ENCODE measurements around the gene SLC17A8. TPM values are rescaled to one million over a fixed set of nuclear protein-coding genes. Genes with fewer than 3 reads are reported as not detected.

The SLC17A8 gene
- polyA plus RNA-seq, 1 of the 3 experiments (the other 2 are of a cell fraction): not detected

DNA sequence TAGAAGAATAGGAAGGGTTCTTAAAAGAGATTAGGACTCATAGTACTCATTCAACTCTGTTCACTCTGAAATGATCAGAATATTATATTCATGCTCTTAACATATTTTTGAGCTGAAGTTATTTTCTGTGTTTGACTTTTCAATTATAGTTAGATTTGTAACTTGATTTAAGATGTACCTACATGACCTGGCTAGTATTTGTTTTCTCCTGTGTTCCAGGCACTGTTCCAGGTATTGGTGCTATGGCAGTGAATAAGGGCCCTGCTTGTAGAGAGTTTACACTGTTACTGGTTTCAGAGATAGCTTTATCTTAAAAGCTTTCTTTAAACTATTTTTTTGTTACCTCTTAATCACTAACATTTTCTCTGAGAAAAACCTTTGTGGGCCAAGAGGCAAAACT is 19.1 kb upstream of the SLC17A8 start:
- no peaks in the 10 kb centered on the region for H3K4me1 ChIP-seq (ENCODE audit: control insufficient read depth in 1 of 2, insufficient read depth in 2 of 2, low read depth in 1 of 2, low read length in 1 of 2)
- H2AFZ ChIP-seq (ENCODE audit: low read depth): no peak overlapping the region
- H3F3A ChIP-seq (replicated peaks; ENCODE audit: insufficient read depth): peaks cover 6% of the 10 kb centered on the region
- H3K4me2 ChIP-seq: no peak overlapping the region
- H3K4me3 ChIP-seq (ENCODE audit: low read depth in 2 of 2, low read length in 1 of 2): no peak overlapping the region
- CTCF ChIA-PET: interaction anchor here (1.1 to 2.6 kb wide), 2 partner anchors 11 to 12 kb away, joined by 3 to 10 read pairs; no protein-coding TSS in a partner anchor
- DNase-seq: no peak
- peaks cover 67 to 77% of the 10 kb centered on the region in 2 experiments for H3K36me3 ChIP-seq (replicated peaks in 1 of 2; ENCODE audit: control insufficient read depth in 1 of 2, insufficient read depth in 2 of 2, low read length in 1 of 2)
- H4K20me1 ChIP-seq (ENCODE audit: insufficient read depth): no peaks in the 10 kb centered on the region
- no peaks in the 10 kb centered on the region for H3K9me3 ChIP-seq
- no peaks in the 10 kb centered on the region for H3K27me3 ChIP-seq (ENCODE audit: insufficient read depth)
- no peak overlapping the region for H3K27ac ChIP-seq (ENCODE audit: low read depth in 2 of 2, low read length in 1 of 2)
- no peaks in the 10 kb centered on the region for H3K79me2 ChIP-seq (ENCODE audit: insufficient read depth)
- TF ChIP-seq EZH2phosphoT487 (IDR thresholded peaks at IDR 0.05; ENCODE audit: borderline replicate concordance, low read depth) (no peak), RCOR1 (IDR thresholded peaks at IDR 0.05; ENCODE audit: low read length) (no peak), NFIC (IDR thresholded peaks at IDR 0.05; ENCODE audit: borderline replicate concordance) (no peak), EP300 (IDR thresholded peaks at IDR 0.05; ENCODE audit: borderline replicate concordance in 1 of 2, low read depth in 1 of 2, low read length in 1 of 2) (no peak), RXRA (IDR thresholded peaks at IDR 0.05; ENCODE audit: borderline replicate concordance, low read depth) (no peak), TCF12 (IDR thresholded peaks at IDR 0.05) (no peak), MEF2A (IDR thresholded peaks at IDR 0.05; ENCODE audit: borderline replicate concordance, low read depth) (no peak), JUND (IDR thresholded peaks at IDR 0.05) (no peak), FOXM1 (IDR thresholded peaks at IDR 0.05; ENCODE audit: low read depth) (no peak), NRF1 (IDR thresholded peaks at IDR 0.05; ENCODE audit: low read depth, low read length) (no peak), TEAD4 (IDR thresholded peaks at IDR 0.05; ENCODE audit: borderline replicate concordance, insufficient read depth) (no peak), ELF1 (IDR thresholded peaks at IDR 0.05) (no peak), FOSL2 (IDR thresholded peaks at IDR 0.05; ENCODE audit: borderline replicate concordance, low read depth) (no peak), YY1 (IDR thresholded peaks at IDR 0.05; ENCODE audit: low read depth) (no peak), CHD2 (IDR thresholded peaks at IDR 0.05; ENCODE audit: low read length, partially characterized antibody) (no peak), TAF1 (IDR thresholded peaks at IDR 0.05; ENCODE audit: borderline replicate concordance, low read depth, low read length) (no peak)
- TF ChIP-seq, protein P1, sequence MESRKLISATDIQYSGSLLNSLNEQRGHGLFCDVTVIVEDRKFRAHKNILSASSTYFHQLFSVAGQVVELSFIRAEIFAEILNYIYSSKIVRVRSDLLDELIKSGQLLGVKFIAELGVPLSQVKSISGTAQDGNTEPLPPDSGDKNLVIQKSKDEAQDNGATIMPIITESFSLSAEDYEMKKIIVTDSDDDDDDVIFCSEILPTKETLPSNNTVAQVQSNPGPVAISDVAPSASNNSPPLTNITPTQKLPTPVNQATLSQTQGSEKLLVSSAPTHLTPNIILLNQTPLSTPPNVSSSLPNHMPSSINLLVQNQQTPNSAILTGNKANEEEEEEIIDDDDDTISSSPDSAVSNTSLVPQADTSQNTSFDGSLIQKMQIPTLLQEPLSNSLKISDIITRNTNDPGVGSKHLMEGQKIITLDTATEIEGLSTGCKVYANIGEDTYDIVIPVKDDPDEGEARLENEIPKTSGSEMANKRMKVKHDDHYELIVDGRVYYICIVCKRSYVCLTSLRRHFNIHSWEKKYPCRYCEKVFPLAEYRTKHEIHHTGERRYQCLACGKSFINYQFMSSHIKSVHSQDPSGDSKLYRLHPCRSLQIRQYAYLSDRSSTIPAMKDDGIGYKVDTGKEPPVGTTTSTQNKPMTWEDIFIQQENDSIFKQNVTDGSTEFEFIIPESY (IDR thresholded peaks at IDR 0.05; ENCODE audit: borderline replicate concordance, low read depth): no peak
- TF ChIP-seq, protein P2, sequence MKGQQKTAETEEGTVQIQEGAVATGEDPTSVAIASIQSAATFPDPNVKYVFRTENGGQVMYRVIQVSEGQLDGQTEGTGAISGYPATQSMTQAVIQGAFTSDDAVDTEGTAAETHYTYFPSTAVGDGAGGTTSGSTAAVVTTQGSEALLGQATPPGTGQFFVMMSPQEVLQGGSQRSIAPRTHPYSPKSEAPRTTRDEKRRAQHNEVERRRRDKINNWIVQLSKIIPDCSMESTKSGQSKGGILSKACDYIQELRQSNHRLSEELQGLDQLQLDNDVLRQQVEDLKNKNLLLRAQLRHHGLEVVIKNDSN (IDR thresholded peaks at IDR 0.05; ENCODE audit: borderline replicate concordance, low read depth): no peak
- TF ChIP-seq, protein P3, sequence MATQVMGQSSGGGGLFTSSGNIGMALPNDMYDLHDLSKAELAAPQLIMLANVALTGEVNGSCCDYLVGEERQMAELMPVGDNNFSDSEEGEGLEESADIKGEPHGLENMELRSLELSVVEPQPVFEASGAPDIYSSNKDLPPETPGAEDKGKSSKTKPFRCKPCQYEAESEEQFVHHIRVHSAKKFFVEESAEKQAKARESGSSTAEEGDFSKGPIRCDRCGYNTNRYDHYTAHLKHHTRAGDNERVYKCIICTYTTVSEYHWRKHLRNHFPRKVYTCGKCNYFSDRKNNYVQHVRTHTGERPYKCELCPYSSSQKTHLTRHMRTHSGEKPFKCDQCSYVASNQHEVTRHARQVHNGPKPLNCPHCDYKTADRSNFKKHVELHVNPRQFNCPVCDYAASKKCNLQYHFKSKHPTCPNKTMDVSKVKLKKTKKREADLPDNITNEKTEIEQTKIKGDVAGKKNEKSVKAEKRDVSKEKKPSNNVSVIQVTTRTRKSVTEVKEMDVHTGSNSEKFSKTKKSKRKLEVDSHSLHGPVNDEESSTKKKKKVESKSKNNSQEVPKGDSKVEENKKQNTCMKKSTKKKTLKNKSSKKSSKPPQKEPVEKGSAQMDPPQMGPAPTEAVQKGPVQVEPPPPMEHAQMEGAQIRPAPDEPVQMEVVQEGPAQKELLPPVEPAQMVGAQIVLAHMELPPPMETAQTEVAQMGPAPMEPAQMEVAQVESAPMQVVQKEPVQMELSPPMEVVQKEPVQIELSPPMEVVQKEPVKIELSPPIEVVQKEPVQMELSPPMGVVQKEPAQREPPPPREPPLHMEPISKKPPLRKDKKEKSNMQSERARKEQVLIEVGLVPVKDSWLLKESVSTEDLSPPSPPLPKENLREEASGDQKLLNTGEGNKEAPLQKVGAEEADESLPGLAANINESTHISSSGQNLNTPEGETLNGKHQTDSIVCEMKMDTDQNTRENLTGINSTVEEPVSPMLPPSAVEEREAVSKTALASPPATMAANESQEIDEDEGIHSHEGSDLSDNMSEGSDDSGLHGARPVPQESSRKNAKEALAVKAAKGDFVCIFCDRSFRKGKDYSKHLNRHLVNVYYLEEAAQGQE (IDR thresholded peaks at IDR 0.05; ENCODE audit: low read depth, low read length): no peak
- no peak overlapping the region for H3K9ac ChIP-seq
- no peaks in the 10 kb centered on the region for H3K9me2 ChIP-seq
- POLR2A ChIA-PET: no interaction called here
